GM19023 (cell line): ENCODE data around the gene RCOR1.

Experiments used
- ATAC-seq: cut with Tn5 transposase; IDR thresholded peaks from one replicate; pipeline ENCODE4 v1.9.1; 2021; ENCODE audit warnings: mild to moderate bottlenecking, moderate library complexity; ENCODE audit not compliant: unreplicated experiment

RCOR1 gene

DNA sequence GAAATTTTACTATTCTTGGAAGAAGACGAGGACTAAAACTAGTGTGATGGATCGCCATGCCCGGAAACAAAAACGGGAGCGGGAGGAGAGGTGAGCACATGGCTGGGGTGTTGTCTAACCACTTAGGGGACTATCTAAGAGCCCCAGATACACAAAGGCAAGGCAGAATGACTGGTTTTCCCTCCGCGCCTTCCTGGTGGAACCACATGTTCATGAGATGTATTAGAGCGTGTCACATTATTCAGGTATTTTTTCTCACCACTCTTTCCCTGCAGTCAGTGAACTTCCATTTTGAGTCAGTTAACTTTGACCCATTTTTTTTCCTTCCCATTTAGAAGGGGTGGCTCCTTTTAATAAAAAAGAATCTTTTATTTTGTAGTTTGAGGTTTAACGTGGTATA is 116.0 kb downstream of the RCOR1 start:
- ATAC-seq, result no peak

DNA sequence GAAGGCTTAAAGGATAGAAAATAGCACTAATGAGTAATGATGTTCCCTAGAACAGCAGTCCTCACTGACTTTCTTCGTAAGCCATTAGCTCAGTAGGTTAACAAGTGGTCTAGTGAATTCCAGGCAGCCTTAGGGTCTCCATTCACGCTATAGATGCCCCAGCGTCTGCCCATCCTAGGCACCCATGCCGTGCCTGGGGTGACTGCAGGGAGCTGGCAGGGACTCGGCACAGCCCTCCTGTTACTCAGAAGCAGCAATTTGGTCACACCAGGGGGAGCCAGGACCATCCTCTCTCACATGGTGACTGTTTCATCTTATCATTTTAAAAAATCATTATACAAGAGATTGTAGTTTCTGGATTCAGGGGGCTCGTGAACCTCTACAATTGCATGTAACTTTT is 118.8 kb downstream of the RCOR1 start:
- ATAC-seq, result no peak

DNA sequence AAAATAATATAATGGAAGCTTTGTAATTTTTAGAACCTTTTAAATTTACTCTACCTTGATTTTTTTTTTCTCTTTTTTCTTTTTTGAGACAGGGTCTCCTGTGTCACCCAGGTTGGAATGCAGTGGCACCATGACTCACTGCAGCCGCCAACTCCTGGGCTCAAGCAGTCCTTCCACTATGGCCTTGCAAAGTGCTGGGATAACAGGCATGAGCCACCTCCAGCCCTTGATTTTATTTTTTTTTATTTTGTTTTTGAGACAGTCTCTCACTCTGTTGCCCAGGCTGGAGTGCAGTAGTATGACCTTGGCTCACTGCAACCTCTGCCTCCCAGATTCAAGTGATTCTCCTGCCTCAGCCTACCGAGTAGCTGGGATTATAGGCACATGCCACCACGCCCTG is 119.5 kb downstream of the RCOR1 start:
- ATAC-seq, result no peak

DNA sequence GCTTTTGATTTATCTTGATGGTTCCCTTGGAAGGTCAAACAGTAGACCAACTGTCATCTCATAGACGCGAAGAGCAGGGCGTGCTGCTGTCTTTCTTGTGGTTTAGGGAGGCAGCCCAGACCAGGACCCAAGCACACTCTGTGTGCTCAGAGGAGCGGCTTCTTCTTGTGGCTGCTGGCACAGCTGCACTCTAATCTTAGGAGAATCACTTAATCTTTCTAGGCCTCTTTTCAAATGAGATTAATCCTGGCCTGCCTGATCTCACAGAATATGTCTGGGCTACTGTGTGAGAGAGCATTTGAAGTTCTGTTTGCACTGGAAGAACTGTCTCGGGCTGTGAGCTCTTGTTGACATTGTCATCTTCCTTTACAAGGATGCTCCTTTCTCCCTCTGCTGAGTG is 124.8 kb downstream of the RCOR1 start:
- no peak for ATAC-seq

DNA sequence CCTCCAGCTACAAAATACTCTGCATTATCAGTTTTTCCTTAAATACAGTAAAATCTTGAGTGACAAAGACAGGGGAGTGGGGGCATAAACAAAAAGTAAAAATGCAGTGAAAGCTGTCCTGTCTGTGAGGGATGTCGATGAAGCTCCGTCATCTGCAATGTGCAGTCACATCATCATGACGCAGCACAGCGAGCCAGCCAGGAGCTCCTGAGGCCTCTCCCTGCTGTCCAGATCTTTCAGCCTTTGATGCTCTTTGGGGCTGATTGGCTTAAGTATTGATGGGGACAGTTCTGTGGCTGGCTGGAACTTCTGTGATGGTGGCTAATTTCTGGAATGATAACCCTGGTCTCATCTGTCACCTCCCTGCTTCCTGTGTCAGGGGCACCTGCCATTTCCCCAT is 130.2 kb downstream of the RCOR1 start:
- ATAC-seq, result no peak

DNA sequence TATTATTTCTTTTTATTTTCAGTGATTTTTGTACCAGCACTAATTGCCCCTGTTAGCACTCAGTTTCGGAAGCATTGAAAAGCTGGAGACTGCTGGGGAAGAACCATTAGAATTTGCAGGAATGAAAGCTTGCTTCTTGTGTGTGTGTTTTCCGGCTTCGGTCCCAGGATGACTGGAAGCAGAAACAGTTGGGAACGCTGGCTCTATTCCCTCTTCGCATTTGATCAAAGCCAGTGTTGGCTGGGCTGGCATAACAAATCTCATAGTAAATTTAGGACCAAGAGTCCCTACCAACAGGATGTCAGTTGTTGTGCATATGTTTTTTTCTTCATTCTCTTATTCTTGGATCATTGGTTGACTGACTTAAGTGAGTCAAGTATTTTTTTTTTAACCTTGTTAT is 131.2 kb downstream of the RCOR1 start:
- no peak for ATAC-seq

DNA sequence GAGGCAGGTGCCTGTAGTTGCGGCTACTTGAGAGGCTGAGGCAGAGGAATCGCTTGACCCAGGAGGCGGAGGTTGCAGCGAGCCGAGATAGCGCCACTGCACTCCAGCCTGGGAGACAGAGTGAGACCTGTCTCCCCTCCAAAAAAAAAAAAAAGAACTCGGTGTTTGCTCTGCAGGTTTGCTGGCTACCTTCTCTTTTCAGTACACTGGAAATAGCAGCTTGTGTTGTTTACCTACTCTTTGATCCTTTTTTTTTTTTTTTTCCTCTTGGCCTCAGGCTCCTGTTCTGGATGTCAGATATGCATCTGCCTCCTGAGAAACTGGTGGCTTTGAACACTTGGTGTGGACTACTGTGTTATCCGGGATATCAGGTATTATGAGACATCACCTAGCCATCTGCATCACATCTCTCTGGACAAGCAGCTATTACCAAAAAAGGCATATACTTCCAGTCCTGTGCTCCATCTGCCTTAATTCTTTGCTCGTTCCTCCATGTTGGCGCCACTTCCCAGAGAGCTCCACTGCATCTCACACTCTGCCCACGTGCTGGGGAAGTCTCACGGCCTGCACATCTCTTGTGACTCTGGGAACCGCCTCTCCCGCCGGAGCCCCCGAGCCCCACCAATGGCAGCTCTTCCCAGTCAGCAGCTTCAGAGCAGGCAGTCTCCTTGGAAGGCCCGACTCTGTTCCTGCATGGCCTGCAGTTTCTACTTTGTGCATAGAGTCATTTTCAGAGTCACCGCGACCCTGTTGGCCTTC is 133.9 kb downstream of the RCOR1 start:
- no peak for ATAC-seq

DNA sequence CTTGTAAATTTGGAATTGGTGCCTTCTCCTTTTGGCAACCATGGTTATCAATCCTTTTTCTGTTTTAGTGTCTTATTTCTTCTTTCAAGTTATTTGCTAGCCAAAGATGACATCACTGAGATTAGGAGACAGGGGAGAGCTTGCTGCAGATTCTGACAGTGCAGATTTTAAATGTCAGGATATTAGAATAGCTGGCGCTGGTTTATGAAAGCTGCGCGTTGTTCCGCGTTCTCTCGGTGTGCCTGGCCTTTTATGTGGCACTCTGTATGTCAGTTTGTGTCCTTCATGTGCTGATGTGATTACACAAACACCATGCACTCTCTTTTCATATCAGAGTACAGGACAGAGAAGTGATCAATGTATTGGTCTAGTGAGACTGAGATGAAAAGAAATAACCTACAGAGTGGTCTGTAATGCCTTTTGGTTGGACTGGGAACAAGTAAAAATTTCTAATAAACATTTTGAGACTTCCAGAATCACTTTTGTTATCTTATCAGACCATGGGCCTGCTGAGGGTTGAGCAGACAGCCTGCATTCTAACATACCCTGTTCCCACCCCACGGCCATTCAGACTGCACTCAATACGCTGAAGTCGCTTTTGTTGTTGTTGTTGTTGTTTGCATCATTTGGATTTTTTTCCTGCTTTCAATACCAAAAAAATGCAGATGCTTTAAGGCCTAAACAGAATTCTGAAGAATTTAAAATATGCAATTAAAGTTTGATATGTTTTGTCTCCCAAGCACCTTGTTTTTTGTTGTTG is 135.1 kb downstream of the RCOR1 start:
- ATAC-seq, result no peak

DNA sequence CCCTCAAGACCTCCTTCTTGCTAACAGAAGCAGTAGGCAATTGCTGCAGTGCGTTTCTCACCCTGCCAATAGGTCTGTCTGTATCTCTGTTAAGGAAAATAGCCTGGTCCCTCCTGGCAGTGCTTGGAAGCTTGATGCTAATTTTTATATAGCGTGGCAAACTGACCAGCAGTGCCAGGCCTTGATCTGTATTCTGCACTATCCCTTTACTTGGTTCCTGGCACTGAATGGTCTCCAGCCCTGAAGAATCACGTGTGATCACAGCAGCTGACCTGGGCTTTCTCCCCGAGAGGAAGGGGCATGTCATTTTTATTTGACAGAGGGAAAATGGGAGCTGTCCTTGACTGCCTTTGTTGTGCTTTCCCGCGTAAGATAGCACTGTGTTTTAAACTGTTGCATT is 136.1 kb downstream of the RCOR1 start:
- ATAC-seq, result no peak

DNA sequence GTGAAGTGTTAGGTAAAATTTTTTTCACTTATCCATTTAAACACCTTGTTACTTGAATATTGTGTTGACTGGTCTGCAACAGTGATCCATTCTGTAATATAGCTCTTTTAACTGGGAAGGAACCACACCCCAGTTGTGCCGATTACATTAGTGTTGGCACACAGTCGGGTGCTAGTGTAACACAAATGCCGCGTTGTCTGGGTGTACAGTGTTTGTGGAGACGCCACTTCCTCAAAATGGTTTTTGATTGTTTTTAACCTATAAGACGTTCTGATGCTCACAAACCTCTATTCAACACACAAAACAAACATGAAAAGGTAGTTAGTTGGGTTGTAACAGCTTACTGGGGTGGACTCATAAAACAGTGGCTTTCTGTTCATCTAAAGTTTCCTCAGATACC is 136.8 kb downstream of the RCOR1 start:
- no peak for ATAC-seq

DNA sequence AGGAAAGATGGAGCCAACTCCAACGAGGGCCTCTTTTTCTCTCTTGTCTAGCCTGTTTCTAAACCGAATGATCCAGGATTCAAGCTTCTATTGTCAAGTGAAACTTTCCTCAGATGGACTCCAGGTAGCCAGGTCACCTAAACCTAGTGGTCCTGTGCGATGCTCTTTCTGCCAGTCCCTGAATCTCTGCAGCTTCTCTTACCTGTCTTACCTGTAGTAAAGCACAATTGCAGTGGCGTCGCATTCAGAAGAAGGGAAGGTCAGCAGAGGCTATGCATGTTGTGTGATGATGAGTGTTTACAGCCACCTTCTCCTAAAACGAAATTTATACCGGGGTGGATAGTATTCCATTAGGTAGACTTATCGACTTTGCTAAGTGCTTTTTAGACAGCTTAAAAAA is 137.4 kb downstream of the RCOR1 start:
- ATAC-seq, result no peak

DNA sequence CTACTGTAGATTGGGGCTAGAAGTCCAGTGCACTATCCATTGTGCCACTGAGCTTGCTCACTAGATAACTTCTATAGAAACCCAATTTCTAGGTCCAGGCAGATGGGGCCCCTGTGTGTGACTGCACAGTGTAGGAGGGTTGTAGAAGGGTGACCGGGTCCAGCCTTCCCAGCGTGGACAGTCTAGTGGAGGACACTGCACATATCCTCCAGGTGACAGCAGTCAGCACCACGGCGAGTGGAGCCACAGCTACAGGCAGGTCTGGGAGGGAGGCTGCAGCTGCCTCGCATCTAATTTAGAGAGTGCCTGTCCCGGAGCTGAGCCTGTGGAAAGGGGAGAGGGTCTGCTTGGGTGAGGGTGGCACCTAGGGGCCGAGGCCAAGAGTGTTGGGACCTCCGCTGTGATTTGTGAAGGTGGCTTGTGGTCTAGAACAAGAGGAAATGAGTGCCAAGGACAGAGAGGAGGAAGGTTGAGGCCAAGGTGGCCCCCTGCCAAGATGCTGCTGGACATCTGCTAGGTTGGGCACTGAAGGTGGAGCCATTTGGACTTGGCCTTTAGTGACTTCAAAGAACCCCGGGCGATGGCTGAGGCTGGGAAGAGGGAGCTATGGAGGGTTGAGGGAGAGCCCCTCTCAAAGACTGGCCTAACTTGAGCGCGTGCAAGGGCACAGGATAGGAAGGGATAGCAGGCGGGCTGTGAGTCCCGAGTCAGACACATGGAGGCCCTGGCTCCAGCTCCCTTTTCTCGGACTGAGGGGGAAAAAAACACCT is 138.8 kb downstream of the RCOR1 start:
- ATAC-seq, result no peak

DNA sequence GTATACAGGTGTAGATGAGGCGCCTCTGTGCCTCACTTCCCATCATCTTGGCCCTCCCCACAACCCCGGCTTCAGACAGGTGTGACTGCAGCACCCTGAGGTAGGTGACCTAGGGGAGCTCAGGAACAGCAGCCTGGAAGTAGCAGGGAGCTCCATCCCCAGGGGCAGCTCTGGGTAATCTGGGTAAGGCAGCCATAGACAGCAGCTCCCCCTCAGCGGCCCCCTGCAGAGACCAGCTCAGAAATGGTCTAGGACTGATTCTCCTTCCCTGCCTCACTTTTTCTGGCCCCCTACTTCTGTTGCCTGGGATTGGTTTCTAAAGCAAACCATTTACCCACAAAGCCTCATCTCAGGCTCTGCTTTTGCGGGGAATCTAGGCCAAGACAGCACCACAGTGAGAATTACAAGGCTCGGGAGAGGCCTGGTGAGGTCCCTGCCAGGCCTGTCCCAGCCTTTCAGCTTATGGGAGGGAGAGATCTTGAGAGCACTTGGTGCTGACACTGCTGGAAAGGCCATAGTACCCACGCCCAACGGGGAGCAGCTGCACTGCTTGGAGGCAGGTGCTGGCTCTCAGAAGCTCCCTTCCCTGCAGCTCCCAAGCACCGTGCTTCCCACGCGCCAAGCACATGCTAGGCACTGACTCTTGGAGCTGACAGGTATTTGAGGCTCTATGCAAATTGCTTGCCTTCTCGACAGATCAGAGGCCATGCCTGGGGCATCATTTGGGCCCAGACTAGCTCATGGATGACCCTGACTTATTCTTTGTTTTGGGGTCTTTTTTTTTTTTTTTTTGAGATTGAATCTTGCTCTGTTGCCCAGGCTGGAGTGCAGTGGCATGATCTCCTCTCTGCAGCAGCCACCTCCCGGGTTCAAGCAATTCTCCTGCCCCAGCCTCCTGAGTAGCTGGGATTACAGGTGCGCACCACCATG is 139.7 kb downstream of the RCOR1 start:
- no peak for ATAC-seq

DNA sequence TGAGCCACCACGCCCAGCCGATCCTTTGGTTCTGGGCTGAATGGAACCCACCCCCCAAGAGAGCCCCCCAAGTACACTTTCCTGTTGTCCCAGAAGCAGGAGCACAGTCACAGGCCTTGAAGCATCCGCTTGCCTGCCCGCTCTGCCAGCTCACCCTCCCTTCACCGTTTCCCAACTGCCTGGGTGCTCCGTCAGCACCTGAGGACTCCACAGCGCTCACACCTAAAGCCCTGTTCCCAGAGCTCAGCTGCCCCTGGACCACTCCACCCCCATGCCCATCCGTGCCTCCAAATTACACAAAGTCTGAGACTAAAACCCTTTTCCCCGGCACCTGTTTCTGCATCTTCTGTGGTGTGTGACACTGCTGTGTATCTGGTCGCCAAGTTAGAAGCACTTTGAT is 140.5 kb downstream of the RCOR1 start:
- ATAC-seq, result no peak

DNA sequence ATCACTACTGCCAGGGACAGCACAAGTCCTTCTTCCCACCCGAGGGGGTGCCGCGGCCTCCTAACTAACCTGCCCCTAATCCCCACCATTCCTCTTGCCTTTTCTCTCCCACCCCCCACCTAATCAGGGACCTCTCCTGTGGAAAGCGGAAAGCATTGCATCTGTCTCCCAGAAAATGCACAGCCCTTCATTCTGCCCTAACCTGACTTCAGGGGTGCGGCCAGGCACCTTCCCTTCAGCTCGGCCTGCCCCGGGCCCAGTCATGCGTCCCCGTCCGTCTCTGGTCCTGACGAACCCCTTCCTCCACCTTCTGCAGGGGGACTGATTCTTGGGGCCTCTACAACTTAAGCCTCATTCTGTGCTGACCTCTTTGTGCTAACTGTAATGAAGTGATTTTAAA is 140.9 kb downstream of the RCOR1 start:
- no peak for ATAC-seq

DNA sequence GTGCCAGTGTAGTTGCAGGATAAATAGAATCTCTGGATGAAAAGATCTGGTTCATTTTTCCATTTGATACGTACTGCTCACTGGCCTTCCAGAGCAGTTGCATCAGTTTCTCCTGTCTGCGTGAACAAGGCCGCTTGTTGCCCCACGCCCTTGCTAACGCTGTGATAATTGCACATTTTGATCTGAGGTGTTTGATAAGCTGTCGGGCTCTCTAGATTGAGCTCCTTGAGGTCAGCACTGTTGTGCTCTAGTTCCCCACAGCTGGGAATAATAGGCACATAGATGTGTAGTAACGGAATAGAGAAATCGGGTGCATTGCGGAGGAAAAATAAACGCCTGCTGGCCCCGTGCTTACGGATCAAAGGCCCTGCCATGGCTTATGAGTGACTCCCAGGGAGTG is 142.0 kb downstream of the RCOR1 start:
- ATAC-seq, result no peak

DNA sequence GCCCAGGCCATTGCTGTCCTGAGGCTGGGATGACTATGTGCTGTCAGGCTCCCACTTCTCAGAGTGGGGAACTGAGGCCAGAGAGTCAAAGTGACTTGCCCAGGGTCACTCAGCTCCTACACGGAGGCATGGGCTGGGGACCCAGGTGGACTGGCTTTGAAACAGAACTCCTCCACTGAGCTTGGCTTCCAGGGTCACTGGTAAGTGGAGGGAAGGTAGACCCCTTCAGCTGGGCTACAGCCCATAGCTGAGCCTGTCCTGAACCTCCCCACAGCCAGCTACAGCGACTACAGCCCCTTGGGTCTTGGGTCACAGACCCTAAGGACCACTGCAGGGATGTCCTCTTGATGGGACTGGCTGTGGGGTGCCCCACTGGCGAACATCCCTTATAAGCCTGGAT is 144.5 kb downstream of the RCOR1 start:
- no peak for ATAC-seq

DNA sequence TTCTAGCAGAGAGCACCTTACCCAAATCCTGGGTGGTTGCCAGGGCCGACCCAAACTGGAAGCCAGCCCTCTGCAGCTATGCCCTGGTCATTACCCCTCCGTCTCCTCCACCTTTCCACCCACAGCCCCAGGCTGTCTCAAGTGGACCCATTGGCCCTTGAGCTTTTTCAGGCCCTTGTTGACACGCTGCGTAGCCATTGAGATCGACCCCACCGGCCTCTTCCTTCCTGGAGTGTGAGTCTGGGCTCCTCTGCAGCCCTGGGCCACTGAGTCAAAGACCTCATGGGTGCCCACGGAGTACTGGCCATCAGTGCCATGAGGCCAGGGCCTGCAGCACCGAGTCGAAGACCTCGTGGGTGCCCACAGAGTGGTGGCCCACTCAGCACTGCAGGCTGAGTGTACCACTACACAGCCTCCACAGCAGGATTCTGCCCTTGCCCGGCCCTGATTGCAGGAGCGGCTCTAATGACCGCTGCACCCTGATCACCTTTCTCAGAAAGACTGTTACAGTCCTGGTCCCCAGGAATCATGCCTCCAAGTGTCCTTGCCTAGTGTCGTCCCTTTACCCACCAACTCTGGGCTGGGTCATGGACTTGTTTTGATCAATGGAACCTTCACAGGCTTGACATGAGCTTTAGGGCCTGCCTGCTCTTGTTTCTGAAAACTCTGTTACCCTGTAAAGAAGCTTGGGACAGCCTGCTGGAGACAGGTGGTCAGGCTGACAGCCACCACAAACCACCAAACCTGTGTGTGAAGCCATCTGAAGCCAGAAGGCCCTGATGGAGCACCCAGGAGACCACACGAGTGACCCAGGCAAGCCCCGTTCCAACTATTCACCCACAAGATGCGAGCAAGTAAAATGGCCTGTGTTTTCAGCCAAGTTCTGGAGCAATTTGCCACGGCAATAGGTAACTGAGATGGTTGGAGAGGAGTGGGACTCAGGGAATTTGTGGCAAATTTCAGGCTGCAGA is 145.2 kb downstream of the RCOR1 start:
- ATAC-seq, result no peak

DNA sequence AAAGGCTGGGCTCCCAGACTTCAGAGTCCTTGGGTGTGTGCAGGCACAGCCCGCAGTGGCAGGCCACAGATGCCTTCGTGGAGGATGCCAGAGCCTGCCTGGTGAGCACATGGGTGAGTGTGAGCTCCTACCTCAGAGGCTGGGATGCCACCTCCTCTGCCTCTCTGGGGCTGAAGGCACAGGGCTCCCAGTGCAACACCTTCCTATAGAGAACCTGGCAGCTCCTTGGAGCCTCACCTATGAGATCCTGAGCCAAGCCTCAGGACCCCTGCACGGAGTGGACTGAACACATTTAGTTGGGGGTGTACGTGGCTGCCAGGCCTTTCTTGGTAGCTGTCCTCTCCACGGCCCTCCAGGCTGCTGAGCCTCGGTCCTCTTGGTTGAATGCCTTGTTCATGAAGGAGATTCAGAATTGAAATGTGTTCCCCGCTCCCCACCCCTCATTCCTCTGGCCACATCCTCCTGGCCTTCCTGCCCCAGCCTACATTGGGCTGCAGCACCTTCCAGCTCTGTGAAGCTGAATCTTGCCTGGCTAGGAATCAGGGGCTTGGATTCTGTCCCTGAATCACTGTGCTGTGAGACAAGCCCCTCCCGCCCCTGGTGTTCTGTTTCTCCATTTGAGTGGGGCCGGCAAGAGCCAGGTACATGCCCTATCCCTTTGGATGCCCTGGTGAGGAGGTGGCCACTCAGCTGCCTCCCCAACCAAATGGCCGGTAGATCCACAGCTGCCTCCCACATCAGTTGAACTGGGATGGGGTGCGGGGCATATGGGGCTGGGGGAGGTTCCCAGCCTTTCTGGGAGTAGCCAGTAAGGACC is 146.1 kb downstream of the RCOR1 start:
- no peak for ATAC-seq
